Measurements from ENCODE around the gene PDGFA.

Gene PDGFA

GRCh38 chr7:549066-549890 is 29.6 kb upstream of the PDGFA start:
- Histone ChIP-seq H3K4me1 (ENCODE audit: control insufficient read depth, insufficient read depth, low read length) (no peaks in the 10 kb centered on the region), H3K36me3 (ENCODE audit: control insufficient read depth, insufficient read depth, low read length) (no peaks in the 10 kb centered on the region), H3K4me3 (ENCODE audit: low read length) (no peak overlapping the region), H3K9me3 (ENCODE audit: control insufficient read depth, low read length) (no peaks in the 10 kb centered on the region), H3K9ac (ENCODE audit: low read length) (no peak overlapping the region), H3K27me3 (ENCODE audit: control insufficient read depth, insufficient read depth, low read length) (peaks cover 4% of the 10 kb centered on the region)

DNA sequence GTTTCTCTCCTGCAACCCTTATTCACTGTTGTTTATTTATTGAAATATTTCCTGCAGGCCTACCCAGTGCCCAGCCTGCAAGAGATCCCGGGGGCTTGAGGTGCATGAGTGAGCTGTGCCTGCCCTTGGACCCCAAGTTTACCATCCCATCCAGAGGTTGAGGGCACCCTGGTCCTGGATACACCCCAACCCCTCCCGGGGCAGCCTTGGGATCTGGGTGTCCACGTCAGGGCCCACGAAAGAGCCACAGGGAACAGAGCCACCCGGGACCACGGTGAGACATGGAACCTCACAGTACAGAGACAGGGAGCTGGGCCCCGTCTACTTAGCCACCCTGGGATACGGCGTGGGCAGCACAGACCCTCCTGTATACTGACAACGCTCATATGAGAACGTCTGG is 28.8 kb upstream of the PDGFA start:
- no peaks in the 10 kb centered on the region for H3K36me3 ChIP-seq (ENCODE audit: control insufficient read depth, insufficient read depth, low read length)
- H3K9ac ChIP-seq (ENCODE audit: low read length), result no peak overlapping the region
- H3K4me3 ChIP-seq (ENCODE audit: low read length), result no peak overlapping the region
- no peaks in the 10 kb centered on the region for H3K4me1 ChIP-seq (ENCODE audit: control insufficient read depth, insufficient read depth, low read length)
- no peaks in the 10 kb centered on the region for H3K9me3 ChIP-seq (ENCODE audit: control insufficient read depth, low read length)
- H3K27me3 ChIP-seq (ENCODE audit: control insufficient read depth, insufficient read depth, low read length), result peaks cover 4% of the 10 kb centered on the region

GRCh38 chr7:545470-545869 is 25.8 kb upstream of the PDGFA start:
- no peaks in the 10 kb centered on the region for H3K9me3 ChIP-seq (ENCODE audit: control insufficient read depth, low read length)
- no peak overlapping the region for H3K4me3 ChIP-seq (ENCODE audit: low read length)
- no peaks in the 10 kb centered on the region for H3K27me3 ChIP-seq (ENCODE audit: control insufficient read depth, insufficient read depth, low read length)
- H3K9ac ChIP-seq (ENCODE audit: low read length), result no peak overlapping the region
- no peaks in the 10 kb centered on the region for H3K4me1 ChIP-seq (ENCODE audit: control insufficient read depth, insufficient read depth, low read length)
- no peaks in the 10 kb centered on the region for H3K36me3 ChIP-seq (ENCODE audit: control insufficient read depth, insufficient read depth, low read length)

DNA sequence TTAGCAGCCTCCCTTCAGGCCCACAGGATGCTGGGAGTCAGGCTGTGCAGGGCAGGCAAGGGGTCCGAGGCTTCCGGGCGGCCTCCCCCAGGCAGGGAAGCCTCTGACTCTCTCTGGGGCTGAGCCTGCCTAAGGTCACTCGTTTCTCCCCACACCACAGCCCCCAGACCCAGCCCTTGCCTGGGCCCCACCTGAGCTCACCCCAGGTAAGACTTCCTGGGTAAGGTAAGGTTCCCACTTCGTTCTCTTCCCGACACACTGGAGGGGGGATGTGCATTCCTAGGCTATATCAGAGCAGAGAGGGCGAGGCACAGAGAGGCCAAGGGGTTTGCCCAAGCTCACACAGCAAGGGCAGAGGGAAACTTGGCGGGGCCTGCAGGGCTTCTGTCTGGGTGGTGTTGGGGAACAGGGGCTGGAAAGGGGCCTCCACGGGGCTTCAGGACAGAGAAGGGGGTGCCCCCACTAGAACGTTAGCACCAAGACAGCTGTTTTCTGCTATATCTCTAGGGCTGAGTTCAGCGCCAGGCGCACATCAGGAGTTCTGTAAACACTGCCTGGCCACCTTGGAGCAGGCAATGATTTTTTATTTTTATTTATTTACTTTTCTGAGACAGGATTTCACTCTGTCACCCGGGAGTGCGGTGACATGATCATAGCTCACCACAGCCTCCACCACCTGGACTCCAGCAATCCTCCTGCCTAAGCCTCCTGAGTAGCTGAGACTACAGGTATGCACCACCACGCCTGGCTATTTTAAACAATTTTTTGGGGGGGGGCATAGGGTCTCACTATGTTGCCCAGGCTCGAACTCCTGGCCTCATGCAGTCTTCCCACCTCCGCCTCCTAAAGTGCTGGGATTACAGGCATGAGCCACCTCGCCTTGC is 24.9 kb upstream of the PDGFA start:
- Histone ChIP-seq H3K9ac (ENCODE audit: low read length) (no peak overlapping the region), H3K9me3 (ENCODE audit: control insufficient read depth, low read length) (no peaks in the 10 kb centered on the region), H3K27me3 (ENCODE audit: control insufficient read depth, insufficient read depth, low read length) (no peaks in the 10 kb centered on the region), H3K4me1 (ENCODE audit: control insufficient read depth, insufficient read depth, low read length) (no peaks in the 10 kb centered on the region), H3K36me3 (ENCODE audit: control insufficient read depth, insufficient read depth, low read length) (no peaks in the 10 kb centered on the region), H3K4me3 (ENCODE audit: low read length) (no peak overlapping the region)

DNA sequence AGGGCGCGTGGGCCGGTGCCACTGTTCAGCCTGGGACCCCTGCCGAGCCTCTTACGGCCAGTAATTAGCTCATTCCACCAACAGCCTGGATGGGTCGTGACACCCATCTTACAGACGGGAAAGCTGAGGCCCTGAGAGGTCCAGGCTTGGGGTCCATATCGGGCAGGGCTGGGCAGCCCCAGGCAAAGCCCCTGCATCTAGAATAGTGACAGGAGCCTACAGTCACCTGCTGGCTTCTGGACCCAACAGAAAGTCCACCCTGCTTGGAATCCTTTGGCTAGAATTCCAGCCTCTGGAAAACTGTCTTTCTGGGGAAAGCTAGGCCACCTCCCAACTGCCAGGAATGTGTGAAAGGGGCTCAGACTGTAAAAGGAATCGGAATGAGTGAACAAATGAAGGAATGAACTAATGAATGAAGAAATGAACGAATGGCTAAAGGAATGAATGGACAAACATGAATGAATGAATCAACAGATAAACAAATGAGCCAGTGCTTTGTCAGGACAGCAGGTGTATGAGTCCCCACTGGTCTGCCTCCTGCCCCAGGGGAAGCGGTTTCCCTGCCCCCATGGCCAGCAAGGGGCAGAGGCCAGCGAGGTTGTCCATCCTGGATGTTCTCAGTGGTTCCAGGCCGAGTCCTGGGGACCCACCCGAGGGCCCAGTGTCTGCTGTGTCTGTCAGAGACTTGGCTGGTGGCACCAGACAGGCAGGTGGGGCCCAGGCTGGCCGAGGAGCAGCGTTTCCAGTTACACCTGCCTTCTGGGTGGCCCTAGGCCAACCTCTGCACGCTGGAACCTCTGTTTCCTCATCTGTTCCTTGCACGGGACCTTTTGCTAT is 24.1 kb upstream of the PDGFA start:
- H3K9me3 ChIP-seq (ENCODE audit: control insufficient read depth, low read length), result no peaks in the 10 kb centered on the region
- no peaks in the 10 kb centered on the region for H3K36me3 ChIP-seq (ENCODE audit: control insufficient read depth, insufficient read depth, low read length)
- H3K4me1 ChIP-seq (ENCODE audit: control insufficient read depth, insufficient read depth, low read length), result peaks cover 7% of the 10 kb centered on the region
- H3K4me3 ChIP-seq (ENCODE audit: low read length), result no peak overlapping the region
- no peak overlapping the region for H3K9ac ChIP-seq (ENCODE audit: low read length)
- no peaks in the 10 kb centered on the region for H3K27me3 ChIP-seq (ENCODE audit: control insufficient read depth, insufficient read depth, low read length)

- no peaks in the 10 kb centered on the region for H3K9me3 ChIP-seq (ENCODE audit: control insufficient read depth, low read length)
- H3K4me1 ChIP-seq (ENCODE audit: control insufficient read depth, insufficient read depth, low read length), result peaks cover 15% of the 10 kb centered on the region
- no peak overlapping the region for H3K9ac ChIP-seq (ENCODE audit: low read length)
- H3K27me3 ChIP-seq (ENCODE audit: control insufficient read depth, insufficient read depth, low read length), result peaks cover under 1% of the 10 kb centered on the region
- H3K4me3 ChIP-seq (ENCODE audit: low read length), result no peak overlapping the region
- no peaks in the 10 kb centered on the region for H3K36me3 ChIP-seq (ENCODE audit: control insufficient read depth, insufficient read depth, low read length)
These were observed 23.3 kb upstream of the PDGFA start for GRCh38 chr7:542713-543500.

GRCh38 chr7:542131-542712 is 22.6 kb upstream of the PDGFA start:
- Histone ChIP-seq H3K36me3 (ENCODE audit: control insufficient read depth, insufficient read depth, low read length) (no peaks in the 10 kb centered on the region), H3K9me3 (ENCODE audit: control insufficient read depth, low read length) (no peaks in the 10 kb centered on the region), H3K9ac (ENCODE audit: low read length) (no peak overlapping the region), H3K4me3 (ENCODE audit: low read length) (no peak overlapping the region), H3K27me3 (ENCODE audit: control insufficient read depth, insufficient read depth, low read length) (peaks cover 3% of the 10 kb centered on the region), H3K4me1 (ENCODE audit: control insufficient read depth, insufficient read depth, low read length) (peaks cover 21% of the 10 kb centered on the region)

- Histone ChIP-seq H3K4me3 (ENCODE audit: low read length) (no peak overlapping the region), H3K27me3 (ENCODE audit: control insufficient read depth, insufficient read depth, low read length) (peaks cover 3% of the 10 kb centered on the region), H3K36me3 (ENCODE audit: control insufficient read depth, insufficient read depth, low read length) (no peaks in the 10 kb centered on the region), H3K4me1 (ENCODE audit: control insufficient read depth, insufficient read depth, low read length) (peaks cover 21% of the 10 kb centered on the region), H3K9ac (ENCODE audit: low read length) (no peak overlapping the region), H3K9me3 (ENCODE audit: control insufficient read depth, low read length) (no peaks in the 10 kb centered on the region)
These were observed 22.0 kb upstream of the PDGFA start for GRCh38 chr7:541661-542060.

DNA sequence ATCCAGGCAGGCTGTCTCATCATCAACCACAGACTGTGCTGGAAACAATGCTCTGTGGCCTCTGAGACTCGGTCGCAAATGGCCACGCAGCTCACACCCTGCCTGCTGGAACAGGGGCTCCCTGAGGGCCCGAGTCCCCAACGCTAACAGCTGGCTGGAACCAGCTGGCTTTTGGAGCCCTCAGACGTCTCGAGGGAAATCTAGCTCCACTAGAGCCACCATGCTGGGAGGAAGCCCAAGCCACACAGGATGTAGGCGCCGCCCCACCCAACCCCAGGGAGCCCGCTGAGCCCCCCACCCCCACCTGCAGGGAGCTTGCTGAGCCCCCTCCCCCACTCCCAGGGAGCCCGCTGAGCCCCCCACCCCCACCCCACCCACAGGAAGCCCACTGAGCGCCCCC is 21.4 kb upstream of the PDGFA start:
- Histone ChIP-seq H3K9me3 (ENCODE audit: control insufficient read depth, low read length) (no peaks in the 10 kb centered on the region), H3K4me1 (ENCODE audit: control insufficient read depth, insufficient read depth, low read length) (peaks cover 21% of the 10 kb centered on the region), H3K36me3 (ENCODE audit: control insufficient read depth, insufficient read depth, low read length) (no peaks in the 10 kb centered on the region), H3K27me3 (ENCODE audit: control insufficient read depth, insufficient read depth, low read length) (peaks cover 3% of the 10 kb centered on the region), H3K4me3 (ENCODE audit: low read length) (no peak overlapping the region), H3K9ac (ENCODE audit: low read length) (no peak overlapping the region)

DNA sequence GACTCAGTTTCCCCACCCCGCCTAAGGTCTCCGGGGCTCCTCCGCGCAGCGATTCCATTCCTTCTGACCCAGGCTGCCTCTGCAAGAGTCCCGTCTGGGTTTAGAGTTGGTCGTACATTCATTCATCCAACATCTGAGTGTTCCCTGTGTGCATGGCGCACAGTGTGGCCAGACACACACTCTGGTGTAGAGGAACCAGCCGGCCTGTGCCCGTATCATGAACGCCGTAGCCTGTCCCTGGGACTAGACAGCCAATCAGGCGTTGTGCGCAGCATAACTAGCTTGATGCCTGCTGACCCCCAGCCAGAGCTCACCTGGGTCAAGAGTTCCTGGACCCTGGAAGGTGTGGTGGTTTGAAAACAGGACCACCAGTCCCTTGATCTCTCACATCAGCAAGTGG is 20.9 kb upstream of the PDGFA start:
- H3K9me3 ChIP-seq (ENCODE audit: control insufficient read depth, low read length), result no peaks in the 10 kb centered on the region
- H3K4me1 ChIP-seq (ENCODE audit: control insufficient read depth, insufficient read depth, low read length), result peaks cover 21% of the 10 kb centered on the region

More for the DNA sequence above, 20.9 kb upstream of the PDGFA start:
- Histone ChIP-seq H3K4me3 (ENCODE audit: low read length) (no peak overlapping the region), H3K36me3 (ENCODE audit: control insufficient read depth, insufficient read depth, low read length) (no peaks in the 10 kb centered on the region), H3K27me3 (ENCODE audit: control insufficient read depth, insufficient read depth, low read length) (peaks cover 3% of the 10 kb centered on the region), H3K9ac (ENCODE audit: low read length) (no peak overlapping the region)

Measured in mucosa of stomach (tissue), 1 donor.